ENCODE data around the gene DNLZ. TPM values are rescaled to one million over a fixed set of nuclear protein-coding genes. Genes with fewer than 3 reads are reported as not detected.

The DNLZ gene
- polyA plus RNA-seq, 2 of the 4 experiments (the other 2 are of a cell fraction) = 8.0 to 19.9 TPM

DNA sequence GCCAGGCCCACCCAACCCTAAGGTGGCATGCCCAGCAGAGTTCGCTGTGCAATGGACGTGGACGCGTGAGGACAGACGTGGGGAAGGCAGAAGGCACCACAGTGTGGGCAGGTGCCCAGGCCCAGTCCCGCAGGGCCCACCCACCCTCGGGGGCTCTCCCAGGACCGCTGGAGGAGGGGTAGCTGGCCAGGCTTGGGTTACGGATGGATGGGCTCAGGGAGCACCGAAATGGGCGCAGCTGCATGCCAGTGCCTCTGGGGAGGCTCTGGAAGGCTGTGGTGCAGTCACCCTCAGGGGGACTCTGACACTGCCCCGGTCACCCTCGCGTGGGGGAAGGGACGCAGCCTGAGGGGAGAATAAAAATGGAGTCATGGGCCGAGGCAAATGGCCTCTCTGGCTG is 45.8 kb downstream of the DNLZ start:
- Histone ChIP-seq H3K4me1 (no peaks in the 10 kb centered on the region), H3K4me3 (no peak overlapping the region), H3K9me3 (peaks cover 15% of the 10 kb centered on the region), H3K27ac (peak overlapping the region in 1 of 2 experiments; percentile 43; a peak in 2 of 6 replicates), H3K4me2 (no peak overlapping the region)
- TF ChIP-seq HDAC2 (IDR thresholded peaks at IDR 0.05) (no peak), MAFK (IDR thresholded peaks at IDR 0.05; ENCODE audit: partially characterized antibody) (no peak), CBX2 (IDR thresholded peaks at IDR 0.05; ENCODE audit: borderline replicate concordance, low read depth) (no peak), SREBF2 (IDR thresholded peaks at IDR 0.05) (no peak), ZSCAN20 (CRISPR knock-in tag; IDR thresholded peaks at IDR 0.05) (no peak), CHD4 (IDR thresholded peaks at IDR 0.05; ENCODE audit: borderline replicate concordance) (no peak), NFE2L2 (conservative IDR thresholded peaks at IDR 0.05; ENCODE audit: low read length) (no peak), TFCP2L1 (CRISPR knock-in tag; IDR thresholded peaks at IDR 0.05) (no peak), JUNB (IDR thresholded peaks at IDR 0.05) (no peak), HOXB13 (CRISPR knock-in tag; IDR thresholded peaks at IDR 0.05; ENCODE audit: low read depth) (no peak), FOSL2 (IDR thresholded peaks at IDR 0.05) (no peak), FOSL2 (CRISPR knock-in tag; IDR thresholded peaks at IDR 0.05) (no peak), HEYL (CRISPR knock-in tag; IDR thresholded peaks at IDR 0.05) (no peak), NR3C1 (IDR thresholded peaks at IDR 0.05) (no peak), ZNF302 (CRISPR knock-in tag; IDR thresholded peaks at IDR 0.05) (no peak)
- TF ChIP-seq, protein P1, sequence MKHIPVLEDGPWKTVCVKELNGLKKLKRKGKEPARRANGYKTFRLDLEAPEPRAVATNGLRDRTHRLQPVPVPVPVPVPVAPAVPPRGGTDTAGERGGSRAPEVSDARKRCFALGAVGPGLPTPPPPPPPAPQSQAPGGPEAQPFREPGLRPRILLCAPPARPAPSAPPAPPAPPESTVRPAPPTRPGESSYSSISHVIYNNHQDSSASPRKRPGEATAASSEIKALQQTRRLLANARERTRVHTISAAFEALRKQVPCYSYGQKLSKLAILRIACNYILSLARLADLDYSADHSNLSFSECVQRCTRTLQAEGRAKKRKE (CRISPR knock-in tag; IDR thresholded peaks at IDR 0.05; ENCODE audit: low read depth) = no peak
- no peak for DNase-seq (ENCODE audit: low read depth in 1 of 2, low spot score in 1 of 2)
- POLR2A ChIA-PET = no interaction called here
- ATAC-seq = no peak
- WGBS (ENCODE audit: missing lambda C conversion rate) = 77% methylated on average over 16 of the region's 16 CpGs
- CTCF ChIA-PET = interaction anchor here (0.9 kb wide), 1 partner anchor 81 kb away, joined by 3 read pairs; no protein-coding TSS in a partner anchor
- no peak for FAIRE-seq

DNA sequence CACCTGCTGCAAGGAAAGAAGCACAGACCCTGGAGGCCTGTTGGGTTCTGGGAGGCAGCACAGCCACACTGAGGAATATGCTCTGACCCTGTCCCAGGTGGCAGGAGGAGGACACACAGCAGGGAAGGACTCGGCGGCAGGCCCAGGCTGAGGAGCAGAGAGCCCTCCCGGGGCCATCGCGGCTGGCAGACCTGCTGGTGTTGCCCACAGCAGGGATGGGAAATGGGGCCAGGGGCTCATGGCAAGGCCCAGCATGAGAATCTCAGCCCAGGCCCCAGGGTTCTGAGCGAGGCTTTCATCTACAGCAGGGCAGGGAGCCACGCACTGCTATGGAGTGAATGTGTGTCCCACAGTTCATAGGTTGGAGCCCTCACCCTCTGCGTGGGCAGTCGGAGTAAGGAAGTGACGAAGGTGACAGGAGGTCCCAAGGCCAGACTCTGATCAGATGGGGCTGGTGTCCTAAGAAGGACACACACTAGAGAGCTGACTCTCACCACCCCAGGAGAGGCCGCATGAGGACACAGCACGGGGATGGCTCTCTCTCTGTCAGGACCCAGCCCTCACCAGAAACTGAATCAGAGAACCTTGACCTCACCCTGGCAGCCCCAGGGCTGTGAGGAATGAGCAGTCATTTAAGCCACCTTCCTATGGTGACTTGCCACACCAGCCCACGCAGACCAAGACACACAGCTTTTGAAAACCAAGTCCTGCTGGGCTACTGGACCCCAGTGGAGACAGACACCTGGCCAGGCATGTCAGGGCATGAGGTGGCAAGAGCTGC is 46.5 kb downstream of the DNLZ start:
- Histone ChIP-seq H3K4me1 (no peaks in the 10 kb centered on the region), H3K9me3 (peaks cover 15% of the 10 kb centered on the region), H3K27ac (peak overlapping the region in 1 of 2 experiments; percentile 43; a peak in 2 of 6 replicates), H3K4me3 (no peak overlapping the region), H3K4me2 (no peak overlapping the region)
- DNase-seq (ENCODE audit: low read depth in 1 of 2, low spot score in 1 of 2) (no peak), ATAC-seq (0 out of 6 replicates have a peak, but pooled peaks of 1 of the 2 experiments have one; percentile 4), FAIRE-seq (no peak)
- TF ChIP-seq RARB (CRISPR knock-in tag; IDR thresholded peaks at IDR 0.05) (no peak), JUN (IDR thresholded peaks at IDR 0.05) (no peak), HDAC2 (IDR thresholded peaks at IDR 0.05) (no peak), CBX2 (IDR thresholded peaks at IDR 0.05; ENCODE audit: borderline replicate concordance, low read depth) (no peak), SREBF2 (IDR thresholded peaks at IDR 0.05) (no peak), NPAS2 (CRISPR knock-in tag; IDR thresholded peaks at IDR 0.05; ENCODE audit: borderline replicate concordance) (no peak), TFCP2L1 (CRISPR knock-in tag; IDR thresholded peaks at IDR 0.05) (no peak), CBX8 (IDR thresholded peaks at IDR 0.05) (no peak), JUNB (IDR thresholded peaks at IDR 0.05) (no peak)
- TF ChIP-seq, protein P1 (CRISPR knock-in tag; IDR thresholded peaks at IDR 0.05; ENCODE audit: low read depth) = no peak
- TF ChIP-seq, protein P2, sequence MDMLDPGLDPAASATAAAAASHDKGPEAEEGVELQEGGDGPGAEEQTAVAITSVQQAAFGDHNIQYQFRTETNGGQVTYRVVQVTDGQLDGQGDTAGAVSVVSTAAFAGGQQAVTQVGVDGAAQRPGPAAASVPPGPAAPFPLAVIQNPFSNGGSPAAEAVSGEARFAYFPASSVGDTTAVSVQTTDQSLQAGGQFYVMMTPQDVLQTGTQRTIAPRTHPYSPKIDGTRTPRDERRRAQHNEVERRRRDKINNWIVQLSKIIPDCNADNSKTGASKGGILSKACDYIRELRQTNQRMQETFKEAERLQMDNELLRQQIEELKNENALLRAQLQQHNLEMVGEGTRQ (IDR thresholded peaks at IDR 0.05) = no peak
- TF ChIP-seq, protein P3, sequence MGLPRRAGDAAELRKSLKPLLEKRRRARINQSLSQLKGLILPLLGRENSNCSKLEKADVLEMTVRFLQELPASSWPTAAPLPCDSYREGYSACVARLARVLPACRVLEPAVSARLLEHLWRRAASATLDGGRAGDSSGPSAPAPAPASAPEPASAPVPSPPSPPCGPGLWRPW (IDR thresholded peaks at IDR 0.05) = no peak
- 89% methylated on average over 11 of the region's 13 CpGs for whole genome bisulfite sequencing (ENCODE audit: missing lambda C conversion rate)
- ChIA-PET POLR2A (no interaction called here), CTCF (interaction anchor here (0.9 kb wide), 1 partner anchor 82 kb away, joined by 3 read pairs; no protein-coding TSS in a partner anchor)

All from A549 (cell line).